GM12864 (cell line): Measurements from ENCODE around the gene CDHR5.

Experiments
- DNase-seq: peaks from one replicate; pipeline ENCODE4 v3.0.0-alpha.2; 2011; ENCODE audit warnings: low read depth
- H3K4me3 ChIP-seq: 2 replicates; pipeline ENCODE4 v1.5.1; 2011; ENCODE audit warnings: mild to moderate bottlenecking, low read depth, low read length, control low read depth
- CTCF ChIP-seq: IDR thresholded peaks from 2 replicates; pipeline ENCODE4 v1.5.1; 2011; ENCODE audit warnings: low read depth, mild to moderate bottlenecking, moderate library complexity, low read length, control low read depth, inconsistent platforms; ENCODE audit errors: missing control alignments

The CDHR5 gene

GRCh38 chr11:643849-644738, 19.3 kb upstream of the CDHR5 start:
- no peak for TF ChIP-seq CTCF
- DNase-seq = no peak

GRCh38 chr11:643366-643765, 18.6 kb upstream of the CDHR5 start:
- TF ChIP-seq CTCF = no peak

More at GRCh38 chr11:643849-644738, 19.3 kb upstream of the CDHR5 start:
- H3K4me3 ChIP-seq = no peak overlapping the region

GRCh38 chr11:641806-642370, 17.1 kb upstream of the CDHR5 start:
- TF ChIP-seq CTCF = no peak
- DNase-seq = no peak
- H3K4me3 ChIP-seq = no peak overlapping the region

More at GRCh38 chr11:643366-643765, 18.6 kb upstream of the CDHR5 start:
- DNase-seq = no peak
- no peak overlapping the region for H3K4me3 ChIP-seq

- no peak overlapping the region for H3K4me3 ChIP-seq
- no peak for DNase-seq
These were observed 15.4 kb upstream of the CDHR5 start for GRCh38 chr11:640021-640706.

GRCh38 chr11:639332-639955, 14.7 kb upstream of the CDHR5 start:
- no peak overlapping the region; the same call in 1 of the 2 replicates for H3K4me3 ChIP-seq
- no peak for TF ChIP-seq CTCF
- DNase-seq = no peak

More at GRCh38 chr11:640021-640706, 15.4 kb upstream of the CDHR5 start:
- no peak for TF ChIP-seq CTCF

GRCh38 chr11:638631-639331, 14.0 kb upstream of the CDHR5 start:
- no peak for DNase-seq
- H3K4me3 ChIP-seq = no peak overlapping the region
- no peak for TF ChIP-seq CTCF
